GM19397 (cell line): ENCODE measurements around the gene CPED1.

Experiments
- ATAC-seq: cut with Tn5 transposase; IDR thresholded peaks from one replicate; pipeline ENCODE4 v1.9.1; 2021; ENCODE audit warnings: mild to moderate bottlenecking, moderate library complexity; ENCODE audit not compliant: unreplicated experiment

CPED1 gene

GRCh38 chr7:121331574-121331973 is 343.1 kb downstream of the CPED1 start:
- ATAC-seq = no peak

GRCh38 chr7:121334376-121334775 is 345.9 kb downstream of the CPED1 start:
- no peak for ATAC-seq

GRCh38 chr7:121334875-121335648 is 346.6 kb downstream of the CPED1 start:
- ATAC-seq = no peak

DNA sequence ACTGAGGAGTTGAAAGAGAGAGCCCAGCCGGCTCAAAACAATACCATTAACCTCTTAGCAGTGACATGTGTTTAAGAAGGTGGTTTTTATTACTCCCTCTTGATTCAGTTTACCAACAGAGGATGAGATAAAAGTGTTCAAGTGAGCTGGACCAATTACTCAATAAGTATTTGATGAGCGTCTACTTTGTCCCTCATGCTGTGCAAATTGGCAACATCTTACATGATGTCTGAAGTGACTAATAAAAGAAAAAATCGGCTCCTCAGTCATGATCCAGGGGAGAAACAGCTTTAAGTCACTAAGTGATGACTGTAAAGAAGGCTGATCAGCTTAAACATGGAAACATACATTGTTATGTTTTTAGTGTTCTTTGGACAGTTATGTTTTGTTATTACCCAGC is 348.1 kb downstream of the CPED1 start:
- ATAC-seq = no peak

- ATAC-seq = no peak
These were observed 348.9 kb downstream of the CPED1 start for GRCh38 chr7:121337398-121337797.

DNA sequence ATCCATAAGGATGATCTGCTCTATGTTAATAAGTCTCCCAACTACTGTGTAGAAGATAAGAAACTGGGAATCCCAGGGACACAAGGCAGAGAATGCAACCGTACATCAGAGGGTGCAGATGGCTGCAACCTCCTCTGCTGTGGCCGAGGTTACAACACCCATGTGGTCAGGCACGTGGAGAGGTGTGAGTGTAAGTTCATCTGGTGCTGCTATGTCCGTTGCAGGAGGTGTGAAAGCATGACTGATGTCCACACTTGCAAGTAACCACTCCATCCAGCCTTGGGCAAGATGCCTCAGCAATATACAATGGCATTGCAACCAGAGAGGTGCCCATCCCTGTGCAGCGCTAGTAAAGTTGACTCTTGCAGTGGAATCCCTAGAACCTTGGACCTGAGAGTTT is 350.6 kb downstream of the CPED1 start:
- no peak for ATAC-seq

DNA sequence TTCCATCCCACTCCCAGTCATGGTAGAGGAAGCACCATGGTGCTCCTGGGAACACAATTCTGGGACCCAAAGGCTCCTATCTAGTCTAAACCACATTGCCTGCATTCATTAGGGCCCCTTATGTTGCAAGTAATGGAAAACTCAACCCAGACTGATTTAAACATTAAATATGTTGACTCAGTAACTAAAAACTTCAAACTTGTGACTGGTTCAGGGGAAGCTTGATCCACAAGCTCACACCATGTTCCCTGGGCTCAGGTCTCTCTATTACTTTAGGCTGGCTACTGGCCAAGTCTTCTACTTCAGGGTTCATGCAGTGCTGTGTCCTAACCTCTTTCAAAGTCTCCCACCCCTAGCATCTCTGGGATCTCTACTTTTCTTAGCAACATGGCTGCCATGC is 353.4 kb downstream of the CPED1 start:
- ATAC-seq = no peak

- no peak for ATAC-seq
These were observed 354.1 kb downstream of the CPED1 start for GRCh38 chr7:121342631-121343030.

GRCh38 chr7:121343302-121343701 is 354.8 kb downstream of the CPED1 start:
- no peak for ATAC-seq

DNA sequence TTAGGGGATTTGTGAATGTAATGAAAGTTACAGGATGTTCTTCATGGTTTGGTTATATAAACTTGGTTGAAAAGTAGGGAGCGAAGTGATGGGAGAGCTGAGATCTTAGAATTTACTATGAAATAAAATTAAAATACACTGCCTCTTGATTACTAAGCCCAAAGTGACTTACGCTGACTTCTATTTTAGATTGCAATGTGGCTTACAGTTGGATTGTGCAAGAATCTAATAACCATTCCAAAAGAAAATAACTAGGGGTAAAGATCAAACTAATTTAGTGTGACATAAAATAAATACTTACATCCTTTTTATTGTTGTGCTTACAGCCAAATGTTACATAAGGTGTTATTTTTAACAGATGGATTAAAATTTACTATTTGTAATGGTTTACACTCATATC is 355.6 kb downstream of the CPED1 start:
- ATAC-seq = no peak

- no peak for ATAC-seq
These were observed 356.0 kb downstream of the CPED1 start for GRCh38 chr7:121344497-121344896.
